Measurements from ENCODE around the gene INHBE.

The INHBE gene

DNA sequence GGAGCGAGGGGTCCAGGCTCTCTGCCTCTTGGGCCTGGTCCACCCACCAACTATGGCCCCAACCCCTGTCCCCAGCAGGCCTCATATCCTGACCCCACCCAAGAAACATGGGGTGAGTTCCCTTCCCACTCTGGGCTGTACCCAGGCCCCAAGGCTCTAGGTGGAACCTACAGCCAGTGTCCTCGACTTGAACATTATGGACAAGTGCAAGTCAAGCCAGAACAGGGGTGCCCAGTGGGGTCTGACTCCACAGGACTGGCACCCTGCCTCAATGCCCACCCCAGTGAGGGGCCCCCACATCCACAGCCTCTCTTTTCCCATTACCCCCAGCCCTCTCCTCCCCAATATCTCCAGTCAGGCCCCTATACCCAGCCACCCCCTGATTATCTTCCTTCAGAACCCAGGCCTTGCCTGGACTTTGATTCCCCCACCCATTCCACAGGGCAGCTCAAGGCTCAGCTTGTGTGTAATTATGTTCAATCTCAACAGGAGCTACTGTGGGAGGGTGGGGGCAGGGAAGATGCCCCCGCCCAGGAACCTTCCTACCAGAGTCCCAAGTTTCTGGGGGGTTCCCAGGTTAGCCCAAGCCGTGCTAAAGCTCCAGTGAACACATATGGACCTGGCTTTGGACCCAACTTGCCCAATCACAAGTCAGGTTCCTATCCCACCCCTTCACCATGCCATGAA, 16.0 kb downstream of the INHBE start:
- DNase-seq (ENCODE audit: low read depth): no peak
- no peak overlapping the region for H3K4me3 ChIP-seq (ENCODE audit: low read depth, low read length)
- TF ChIP-seq, protein P1, sequence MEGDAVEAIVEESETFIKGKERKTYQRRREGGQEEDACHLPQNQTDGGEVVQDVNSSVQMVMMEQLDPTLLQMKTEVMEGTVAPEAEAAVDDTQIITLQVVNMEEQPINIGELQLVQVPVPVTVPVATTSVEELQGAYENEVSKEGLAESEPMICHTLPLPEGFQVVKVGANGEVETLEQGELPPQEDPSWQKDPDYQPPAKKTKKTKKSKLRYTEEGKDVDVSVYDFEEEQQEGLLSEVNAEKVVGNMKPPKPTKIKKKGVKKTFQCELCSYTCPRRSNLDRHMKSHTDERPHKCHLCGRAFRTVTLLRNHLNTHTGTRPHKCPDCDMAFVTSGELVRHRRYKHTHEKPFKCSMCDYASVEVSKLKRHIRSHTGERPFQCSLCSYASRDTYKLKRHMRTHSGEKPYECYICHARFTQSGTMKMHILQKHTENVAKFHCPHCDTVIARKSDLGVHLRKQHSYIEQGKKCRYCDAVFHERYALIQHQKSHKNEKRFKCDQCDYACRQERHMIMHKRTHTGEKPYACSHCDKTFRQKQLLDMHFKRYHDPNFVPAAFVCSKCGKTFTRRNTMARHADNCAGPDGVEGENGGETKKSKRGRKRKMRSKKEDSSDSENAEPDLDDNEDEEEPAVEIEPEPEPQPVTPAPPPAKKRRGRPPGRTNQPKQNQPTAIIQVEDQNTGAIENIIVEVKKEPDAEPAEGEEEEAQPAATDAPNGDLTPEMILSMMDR (IDR thresholded peaks at IDR 0.05; ENCODE audit: low read depth, low read length, missing control alignments): no peak
- in situ Hi-C loops (cut with HindIII; ENCODE audit: low sequenced_read_pairs): loop anchor here (25.0 kb wide), 1 partner anchor 159 kb away; no protein-coding TSS in a partner anchor

DNA sequence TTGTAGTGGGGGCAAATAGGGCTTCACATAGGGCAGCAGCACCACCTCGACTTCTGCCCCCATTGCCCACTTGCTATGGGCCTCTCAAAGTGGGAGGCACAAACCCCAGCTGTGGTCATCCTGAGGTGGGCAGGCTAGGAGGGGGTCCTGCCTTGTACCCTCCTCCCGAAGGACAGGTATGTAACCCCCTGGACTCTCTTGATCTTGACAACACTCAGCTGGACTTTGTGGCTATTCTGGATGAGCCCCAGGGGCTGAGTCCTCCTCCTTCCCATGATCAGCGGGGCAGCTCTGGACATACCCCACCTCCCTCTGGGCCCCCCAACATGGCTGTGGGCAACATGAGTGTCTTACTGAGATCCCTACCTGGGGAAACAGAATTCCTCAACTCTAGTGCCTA, 16.6 kb downstream of the INHBE start:
- DNase-seq (ENCODE audit: low read depth): no peak
- in situ Hi-C loops (cut with HindIII; ENCODE audit: low sequenced_read_pairs): loop anchor here (25.0 kb wide), 1 partner anchor 159 kb away; no protein-coding TSS in a partner anchor
- H3K4me3 ChIP-seq (ENCODE audit: low read depth, low read length): no peak overlapping the region
- TF ChIP-seq, protein P1 (IDR thresholded peaks at IDR 0.05; ENCODE audit: low read depth, low read length, missing control alignments): no peak

DNA sequence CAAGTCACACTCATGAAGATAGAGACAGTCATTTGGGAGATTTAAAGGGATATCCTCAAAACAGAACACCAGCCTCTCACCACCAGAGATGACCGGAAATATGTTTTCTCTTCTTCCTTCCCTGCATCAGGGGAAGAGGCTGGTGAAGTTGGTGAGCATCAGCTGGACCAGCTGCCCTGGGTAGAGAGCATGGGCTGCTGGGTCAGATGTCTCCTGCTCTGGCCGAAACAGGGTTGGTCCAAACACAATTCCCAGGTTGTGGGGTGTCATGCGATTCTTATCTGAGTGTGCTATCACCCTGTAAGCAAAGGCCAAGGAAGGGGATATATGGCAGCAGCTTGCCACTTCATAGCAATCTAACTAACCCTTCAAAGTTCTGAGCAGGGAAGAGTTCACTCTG, 17.3 kb downstream of the INHBE start:
- no peak overlapping the region for H3K4me3 ChIP-seq (ENCODE audit: low read depth, low read length)
- TF ChIP-seq, protein P1 (IDR thresholded peaks at IDR 0.05; ENCODE audit: low read depth, low read length, missing control alignments): no peak
- DNase-seq (ENCODE audit: low read depth): no peak
- in situ Hi-C loops (cut with HindIII; ENCODE audit: low sequenced_read_pairs): loop anchor here (25.0 kb wide), 1 partner anchor 160 kb away; no protein-coding TSS in a partner anchor

DNA sequence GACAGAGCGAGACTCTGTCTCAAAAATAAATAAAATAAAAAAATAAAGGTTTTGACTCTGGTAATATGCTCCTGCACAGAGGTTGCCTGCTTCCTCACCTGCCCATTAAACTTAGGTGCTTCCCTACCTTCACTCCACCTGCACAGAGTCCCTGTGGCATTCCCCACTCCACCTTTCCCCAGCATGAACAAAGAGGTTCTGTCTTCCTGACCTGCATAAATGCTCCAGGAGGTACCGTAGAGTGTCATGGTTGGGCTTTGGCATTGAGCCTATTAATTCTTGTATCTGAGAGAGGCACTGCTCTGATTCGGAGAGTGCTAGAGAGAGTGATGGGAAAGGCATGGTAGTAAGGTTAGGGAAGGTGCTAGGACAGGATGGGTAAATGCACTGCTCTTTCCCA, 18.3 kb downstream of the INHBE start:
- TF ChIP-seq, protein P1 (IDR thresholded peaks at IDR 0.05; ENCODE audit: low read depth, low read length, missing control alignments): no peak
- no peak for DNase-seq (ENCODE audit: low read depth)
- in situ Hi-C loops (cut with HindIII; ENCODE audit: low sequenced_read_pairs): loop anchor here (25.0 kb wide), 1 partner anchor 161 kb away; no protein-coding TSS in a partner anchor
- no peak overlapping the region for H3K4me3 ChIP-seq (ENCODE audit: low read depth, low read length)

DNA sequence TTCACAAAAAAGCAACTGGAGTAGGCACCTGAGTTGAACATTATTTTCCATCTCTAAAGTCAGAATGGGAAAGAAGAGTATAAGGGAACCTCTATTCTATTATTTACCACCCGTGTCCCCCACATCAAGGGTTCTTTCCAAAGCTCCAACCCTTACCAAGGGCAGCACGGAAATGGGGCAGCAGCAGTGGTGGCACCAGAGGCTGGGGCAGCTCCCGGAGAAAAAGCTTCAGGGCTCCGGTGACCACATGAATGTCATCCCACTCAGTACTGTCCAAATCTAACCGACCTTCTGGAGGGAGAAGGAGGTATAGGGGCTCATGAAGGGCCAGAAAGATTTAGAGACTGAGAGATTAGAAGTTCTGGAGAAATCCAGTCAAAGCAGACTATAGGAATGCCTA, 18.8 kb downstream of the INHBE start:
- in situ Hi-C loops (cut with HindIII; ENCODE audit: low sequenced_read_pairs): loop anchor here (25.0 kb wide), 1 partner anchor 162 kb away; no protein-coding TSS in a partner anchor
- TF ChIP-seq, protein P1 (IDR thresholded peaks at IDR 0.05; ENCODE audit: low read depth, low read length, missing control alignments): no peak
- H3K4me3 ChIP-seq (ENCODE audit: low read depth, low read length): no peak overlapping the region
- DNase-seq (ENCODE audit: low read depth): no peak

DNA sequence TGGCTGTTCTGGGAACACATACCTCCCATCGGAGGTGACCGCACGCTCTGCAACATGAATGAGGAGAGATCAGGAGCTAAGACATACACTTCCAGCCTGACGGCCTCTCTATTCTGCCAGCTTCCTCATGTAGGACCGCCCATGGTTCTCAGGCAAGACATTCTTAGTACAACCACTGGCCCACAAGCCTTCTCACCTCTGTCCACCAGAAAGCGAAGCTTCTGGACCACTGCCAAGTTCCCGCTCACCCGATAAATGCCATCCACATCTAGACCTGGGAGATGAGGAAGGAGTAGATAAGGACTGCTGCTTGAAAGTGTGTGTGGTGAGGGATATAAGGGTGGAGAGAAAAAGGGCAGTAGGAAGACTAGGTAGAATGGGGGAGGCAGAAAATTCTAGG, 19.3 kb downstream of the INHBE start:
- TF ChIP-seq, protein P1 (IDR thresholded peaks at IDR 0.05; ENCODE audit: low read depth, low read length, missing control alignments): no peak
- in situ Hi-C loops (cut with HindIII; ENCODE audit: low sequenced_read_pairs): loop anchor here (25.0 kb wide), 1 partner anchor 162 kb away; no protein-coding TSS in a partner anchor
- H3K4me3 ChIP-seq (ENCODE audit: low read depth, low read length): no peak overlapping the region
- DNase-seq (ENCODE audit: low read depth): no peak
